Activated gamma-delta T cell treated with anti-CD3 and anti-CD28 coated beads, Interleukin-2, amount 50 U/mL, for 16 hours (primary cell): ENCODE measurements around the gene ANXA8.

Experiments used
- DNase-seq: peaks from one replicate; pipeline ENCODE4 v3.0.0-alpha.2; 2020; ENCODE audit warnings: low read depth

Gene ANXA8

GRCh38 chr10:47447209-47447608, 36.7 kb downstream of the ANXA8 start:
- no peak for DNase-seq

GRCh38 chr10:47445720-47446119, 38.2 kb downstream of the ANXA8 start:
- no peak for DNase-seq

GRCh38 chr10:47444047-47444446, 39.9 kb downstream of the ANXA8 start:
- DNase-seq = no peak

- DNase-seq = no peak
These were observed 40.8 kb downstream of the ANXA8 start for GRCh38 chr10:47443145-47443544.

- DNase-seq = no peak
These were observed 41.6 kb downstream of the ANXA8 start for GRCh38 chr10:47442351-47442750.

DNA sequence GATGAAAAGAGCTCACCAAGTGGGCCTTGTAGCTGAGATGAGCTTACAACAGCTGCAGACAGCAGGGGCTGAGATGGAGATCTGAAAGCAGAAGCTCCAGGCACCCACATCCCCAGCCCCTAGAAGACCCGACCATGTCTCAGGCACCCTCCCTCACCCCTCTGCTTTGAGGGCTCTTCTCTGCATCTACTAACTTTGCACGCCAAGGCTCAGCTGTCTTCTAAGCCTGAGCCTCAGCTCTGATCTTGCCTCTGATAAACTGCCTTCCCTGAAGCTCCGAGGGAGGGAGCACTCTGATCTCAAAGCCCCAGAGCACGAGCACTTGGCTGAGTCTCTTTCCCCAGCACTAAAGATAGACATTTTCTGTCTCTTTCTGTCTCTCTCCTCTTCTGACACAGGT, 42.0 kb downstream of the ANXA8 start:
- no peak for DNase-seq

- no peak for DNase-seq
These were observed 43.7 kb downstream of the ANXA8 start for GRCh38 chr10:47440207-47440606.

GRCh38 chr10:47438857-47439474, 44.9 kb downstream of the ANXA8 start:
- no peak for DNase-seq

- no peak for DNase-seq
These were observed 48.8 kb downstream of the ANXA8 start for GRCh38 chr10:47435081-47435480.

GRCh38 chr10:47425813-47426419, 58.0 kb downstream of the ANXA8 start:
- DNase-seq = no peak

- no peak for DNase-seq
These were observed 59.7 kb downstream of the ANXA8 start for GRCh38 chr10:47424231-47424630.

DNA sequence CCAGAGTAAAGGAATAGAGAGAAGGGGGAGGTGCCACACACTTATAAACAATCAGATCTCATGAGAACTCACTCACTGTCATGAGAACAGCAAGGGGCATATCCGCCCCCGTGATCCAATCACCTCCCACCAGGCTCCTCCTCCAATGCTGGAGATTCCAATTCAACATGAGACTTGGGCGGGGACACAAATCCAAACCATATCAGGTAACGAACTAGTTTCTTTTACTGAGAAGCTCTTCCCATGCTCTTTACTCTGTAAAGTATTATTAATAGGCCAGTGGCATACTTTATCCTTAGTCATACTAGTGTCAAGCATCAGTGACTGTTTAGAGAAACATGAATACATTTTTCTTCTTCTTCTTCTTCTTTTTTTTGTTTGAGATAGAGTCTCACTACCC, 60.4 kb downstream of the ANXA8 start:
- DNase-seq = no peak

- DNase-seq = no peak
These were observed 62.6 kb downstream of the ANXA8 start for GRCh38 chr10:47421057-47421952.

DNA sequence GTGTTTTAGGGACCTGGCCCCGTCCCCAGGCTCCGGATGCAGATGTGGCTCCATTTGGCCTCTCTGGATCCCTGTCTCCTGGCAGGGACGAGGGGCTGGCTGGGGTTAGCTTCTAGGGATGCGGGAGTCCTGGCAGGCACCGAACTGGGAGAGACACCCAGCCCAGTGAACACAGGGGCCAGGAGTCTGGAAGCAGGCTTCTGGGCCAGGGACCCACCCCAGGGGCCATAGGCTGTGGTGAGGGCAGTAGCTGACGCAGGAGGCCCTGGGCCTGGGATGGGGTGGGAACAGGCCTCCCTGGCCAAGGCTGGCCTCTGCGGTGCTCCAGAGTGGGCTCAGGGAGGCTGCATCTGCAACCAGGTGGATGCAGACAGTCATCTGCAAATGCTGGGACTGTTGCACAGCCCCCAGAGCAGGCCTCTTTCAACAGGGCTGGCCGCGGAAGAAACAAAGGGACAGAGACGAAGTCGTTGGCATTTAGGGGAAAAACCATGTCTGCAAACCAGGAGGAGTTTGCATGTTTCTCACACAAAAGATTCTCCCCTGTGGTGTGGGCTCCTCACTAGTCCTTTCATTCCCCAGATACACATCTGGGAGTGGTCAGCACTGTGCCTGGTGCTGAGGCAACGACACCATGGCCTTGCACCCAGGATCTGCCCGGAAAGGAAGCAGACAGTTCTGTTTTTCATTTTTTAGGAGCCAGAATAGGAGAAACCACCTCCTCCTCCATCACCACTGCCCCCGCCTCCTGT, 63.4 kb downstream of the ANXA8 start:
- DNase-seq = no peak

DNA sequence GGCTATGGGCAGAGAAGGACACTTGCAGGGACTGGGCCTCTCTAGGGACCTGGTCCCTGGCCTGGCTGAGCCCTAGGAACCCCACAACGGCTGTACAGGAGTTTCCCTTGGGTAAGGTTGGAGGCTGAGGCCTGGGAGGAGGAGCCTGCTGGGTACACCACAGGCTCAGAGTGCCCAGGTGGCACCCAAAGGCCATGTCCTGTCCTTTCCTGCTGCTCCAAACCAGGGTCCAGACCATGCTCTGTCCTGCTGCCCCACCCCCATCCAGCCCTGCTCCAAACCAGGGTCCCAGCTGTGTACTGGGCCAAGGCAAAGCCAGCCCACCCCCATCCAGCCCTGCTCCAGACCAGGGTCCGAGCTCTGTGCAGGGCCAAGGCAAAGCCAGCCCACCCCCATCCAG, 64.5 kb downstream of the ANXA8 start:
- no peak for DNase-seq

- no peak for DNase-seq
These were observed 64.9 kb downstream of the ANXA8 start for GRCh38 chr10:47418966-47419365.

- no peak for DNase-seq
These were observed 65.6 kb downstream of the ANXA8 start for GRCh38 chr10:47418321-47418720.
